ENCODE data around the gene DMP1. TPM values are rescaled to one million over a fixed set of nuclear protein-coding genes. Genes with fewer than 3 reads are reported as not detected.

DMP1 gene, protein sequence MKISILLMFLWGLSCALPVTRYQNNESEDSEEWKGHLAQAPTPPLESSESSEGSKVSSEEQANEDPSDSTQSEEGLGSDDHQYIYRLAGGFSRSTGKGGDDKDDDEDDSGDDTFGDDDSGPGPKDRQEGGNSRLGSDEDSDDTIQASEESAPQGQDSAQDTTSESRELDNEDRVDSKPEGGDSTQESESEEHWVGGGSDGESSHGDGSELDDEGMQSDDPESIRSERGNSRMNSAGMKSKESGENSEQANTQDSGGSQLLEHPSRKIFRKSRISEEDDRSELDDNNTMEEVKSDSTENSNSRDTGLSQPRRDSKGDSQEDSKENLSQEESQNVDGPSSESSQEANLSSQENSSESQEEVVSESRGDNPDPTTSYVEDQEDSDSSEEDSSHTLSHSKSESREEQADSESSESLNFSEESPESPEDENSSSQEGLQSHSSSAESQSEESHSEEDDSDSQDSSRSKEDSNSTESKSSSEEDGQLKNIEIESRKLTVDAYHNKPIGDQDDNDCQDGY
- total RNA-seq, result not detected

DNA sequence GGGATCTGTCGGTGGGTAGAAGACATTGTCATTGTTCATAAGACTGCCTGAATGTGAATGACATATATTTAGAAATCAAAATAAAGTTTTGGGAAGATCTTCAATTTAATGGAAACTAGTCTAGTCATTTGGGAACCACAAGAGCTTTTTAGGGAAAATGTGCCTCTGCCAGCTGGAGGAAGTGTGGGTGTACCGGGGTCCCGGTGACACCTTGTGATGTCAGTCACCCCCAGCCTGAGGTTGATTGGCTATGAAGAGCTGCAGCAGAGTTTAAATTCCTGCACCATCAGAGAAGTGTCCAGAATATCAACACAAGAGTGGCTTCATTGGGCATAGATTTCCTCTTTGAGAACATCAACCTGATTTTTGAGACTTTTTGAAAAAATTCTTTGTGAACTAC is at the start of gene DMP1:
Gene DMP1, plus strand, starts transcription at position 301 of the 400 bp plus-strand sequence. CDS start 6,213 bp downstream, outside the sequence.
- Histone ChIP-seq H3K4me3 (ENCODE audit: low read length) (no peak within 1 kb of the TSS), H3K4me1 (ENCODE audit: insufficient read depth, low read length) (no peaks in the 10 kb centered on the region), H3K27me3 (ENCODE audit: insufficient read depth, low read length) (no peaks in the 10 kb centered on the region), H3K9me3 (ENCODE audit: low read depth, low read length) (no peaks in the 10 kb centered on the region)

DNA sequence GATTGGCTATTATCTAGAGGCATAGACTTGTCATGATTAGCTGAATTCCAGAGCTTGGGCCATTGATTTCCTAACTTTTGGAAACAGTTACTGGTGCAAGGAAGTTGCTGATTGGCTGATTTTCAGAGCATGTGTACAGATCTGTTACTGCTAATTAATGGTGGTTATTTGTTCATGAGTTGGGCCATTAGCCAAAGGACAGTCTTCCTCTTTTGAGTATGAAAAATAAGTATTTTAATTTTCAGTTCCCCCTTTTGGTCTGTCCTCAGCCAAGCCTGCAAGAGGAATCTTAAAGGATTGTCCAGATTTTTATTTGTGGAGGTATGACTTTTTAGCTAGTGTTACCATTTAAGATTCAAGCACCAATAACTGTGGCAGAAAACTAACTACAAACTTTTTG is 48.7 kb upstream of the DMP1 start:
- H3K4me3 ChIP-seq (ENCODE audit: low read length), result no peak overlapping the region
- H3K27me3 ChIP-seq (ENCODE audit: insufficient read depth, low read length), result no peaks in the 10 kb centered on the region
- H3K4me1 ChIP-seq (ENCODE audit: insufficient read depth, low read length), result no peaks in the 10 kb centered on the region
- H3K9me3 ChIP-seq (ENCODE audit: low read depth, low read length), result no peaks in the 10 kb centered on the region

DNA sequence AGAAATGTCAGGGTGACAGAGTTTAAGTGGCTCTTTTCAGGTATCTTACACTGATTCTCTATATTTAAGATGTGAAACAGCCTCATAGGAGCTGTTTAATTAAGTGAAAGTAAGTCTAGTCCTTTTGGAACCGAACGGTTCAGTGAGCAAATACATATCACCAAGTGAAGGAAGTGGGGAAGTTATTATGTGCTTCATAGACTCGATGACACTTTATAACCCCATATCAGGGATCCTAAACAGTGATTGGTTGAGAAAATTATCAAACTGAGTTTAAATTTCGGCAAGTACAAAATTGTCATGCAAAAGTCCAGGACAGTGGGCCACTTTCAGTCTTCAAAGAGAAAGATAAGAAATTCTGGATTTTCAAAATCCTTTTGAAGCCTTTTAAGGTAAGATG is 41.9 kb upstream of the DMP1 start, which contains the start of gene DSPP:
Gene DSPP, plus strand, starts transcription at position 301 of the 400 bp plus-strand sequence. CDS start 2,380 bp downstream, outside the sequence.
- Histone ChIP-seq H3K27me3 (ENCODE audit: insufficient read depth, low read length) (no peaks in the 10 kb centered on the region), H3K4me3 (ENCODE audit: low read length) (no peak within 1 kb of the TSS), H3K4me1 (ENCODE audit: insufficient read depth, low read length) (no peaks in the 10 kb centered on the region), H3K9me3 (ENCODE audit: low read depth, low read length) (no peaks in the 10 kb centered on the region)

DNA sequence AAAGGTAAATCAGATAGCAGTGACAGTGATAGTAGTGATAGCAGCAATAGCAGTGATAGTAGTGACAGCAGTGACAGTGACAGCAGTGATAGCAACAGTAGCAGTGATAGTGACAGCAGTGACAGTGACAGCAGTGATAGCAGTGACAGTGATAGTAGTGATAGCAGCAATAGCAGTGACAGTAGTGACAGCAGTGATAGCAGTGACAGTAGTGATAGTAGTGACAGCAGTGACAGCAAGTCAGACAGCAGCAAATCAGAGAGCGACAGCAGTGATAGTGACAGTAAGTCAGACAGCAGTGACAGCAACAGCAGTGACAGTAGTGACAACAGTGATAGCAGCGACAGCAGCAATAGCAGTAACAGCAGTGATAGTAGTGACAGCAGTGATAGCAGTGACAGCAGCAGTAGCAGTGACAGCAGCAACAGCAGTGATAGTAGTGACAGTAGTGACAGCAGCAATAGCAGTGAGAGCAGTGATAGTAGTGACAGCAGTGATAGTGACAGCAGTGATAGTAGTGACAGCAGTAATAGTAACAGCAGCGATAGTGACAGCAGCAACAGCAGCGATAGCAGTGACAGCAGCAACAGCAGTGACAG is 35.7 kb upstream of the DMP1 start:
- Histone ChIP-seq H3K27me3 (ENCODE audit: insufficient read depth, low read length) (peaks cover 3% of the 10 kb centered on the region), H3K4me3 (ENCODE audit: low read length) (no peak overlapping the region), H3K9me3 (ENCODE audit: low read depth, low read length) (no peaks in the 10 kb centered on the region), H3K4me1 (ENCODE audit: insufficient read depth, low read length) (no peaks in the 10 kb centered on the region)

DNA sequence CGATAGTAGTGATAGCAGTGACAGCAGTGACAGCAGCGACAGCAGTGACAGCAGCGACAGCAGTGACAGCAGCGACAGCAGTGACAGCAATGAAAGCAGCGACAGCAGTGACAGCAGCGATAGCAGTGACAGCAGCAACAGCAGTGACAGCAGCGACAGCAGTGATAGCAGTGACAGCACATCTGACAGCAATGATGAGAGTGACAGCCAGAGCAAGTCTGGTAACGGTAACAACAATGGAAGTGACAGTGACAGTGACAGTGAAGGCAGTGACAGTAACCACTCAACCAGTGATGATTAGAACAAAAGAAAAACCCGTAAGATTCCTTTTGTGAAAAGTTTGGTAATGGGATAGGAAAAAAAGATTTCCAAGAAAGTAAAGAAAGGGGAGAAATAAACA is 33.8 kb upstream of the DMP1 start:
- Histone ChIP-seq H3K4me1 (ENCODE audit: insufficient read depth, low read length) (no peaks in the 10 kb centered on the region), H3K9me3 (ENCODE audit: low read depth, low read length) (no peaks in the 10 kb centered on the region), H3K27me3 (ENCODE audit: insufficient read depth, low read length) (peaks cover 3% of the 10 kb centered on the region), H3K4me3 (ENCODE audit: low read length) (no peak overlapping the region)

DNA sequence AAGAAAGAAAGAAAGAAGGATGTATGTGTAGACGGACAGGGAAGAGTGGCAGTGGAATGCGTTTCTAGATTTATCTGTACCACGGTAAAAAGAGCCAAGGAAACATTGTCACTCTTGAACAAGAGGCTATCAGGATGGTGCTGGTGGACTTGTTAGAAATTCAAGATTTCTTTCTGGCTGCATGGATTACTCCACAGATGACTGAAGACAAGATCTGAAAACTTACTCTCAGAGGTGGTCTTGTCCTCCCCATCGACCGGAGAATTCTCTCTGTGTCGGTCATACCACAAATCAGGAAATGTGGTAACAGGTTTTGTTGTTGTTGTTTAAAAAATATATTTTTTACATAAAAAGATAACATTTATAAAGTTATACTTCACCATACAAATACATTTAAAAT is 30.0 kb upstream of the DMP1 start:
- Histone ChIP-seq H3K27me3 (ENCODE audit: insufficient read depth, low read length) (peaks cover 3% of the 10 kb centered on the region), H3K4me3 (ENCODE audit: low read length) (no peak overlapping the region), H3K9me3 (ENCODE audit: low read depth, low read length) (no peaks in the 10 kb centered on the region), H3K4me1 (ENCODE audit: insufficient read depth, low read length) (no peaks in the 10 kb centered on the region)

DNA sequence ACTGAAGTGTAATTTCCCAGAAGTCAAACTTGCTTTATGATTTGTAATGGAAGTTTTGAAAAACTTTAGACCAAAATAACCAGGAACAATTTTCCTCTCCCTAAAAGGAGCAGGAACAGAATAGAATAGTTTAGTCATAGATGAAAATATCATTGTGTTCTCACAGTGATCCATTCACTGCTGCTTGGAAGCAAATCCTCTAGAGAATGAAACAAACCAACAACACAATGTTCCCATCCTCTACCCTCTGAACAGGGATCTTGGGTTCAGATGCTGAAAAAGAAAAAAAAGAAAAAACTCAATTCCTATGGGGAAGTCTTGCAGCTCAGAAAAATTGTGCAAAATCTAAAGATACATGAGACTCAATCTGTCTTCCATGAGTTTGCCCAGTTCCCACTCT is 29.6 kb upstream of the DMP1 start:
- Histone ChIP-seq H3K27me3 (ENCODE audit: insufficient read depth, low read length) (peaks cover 3% of the 10 kb centered on the region), H3K4me3 (ENCODE audit: low read length) (no peak overlapping the region), H3K9me3 (ENCODE audit: low read depth, low read length) (no peaks in the 10 kb centered on the region), H3K4me1 (ENCODE audit: insufficient read depth, low read length) (no peaks in the 10 kb centered on the region)

DNA sequence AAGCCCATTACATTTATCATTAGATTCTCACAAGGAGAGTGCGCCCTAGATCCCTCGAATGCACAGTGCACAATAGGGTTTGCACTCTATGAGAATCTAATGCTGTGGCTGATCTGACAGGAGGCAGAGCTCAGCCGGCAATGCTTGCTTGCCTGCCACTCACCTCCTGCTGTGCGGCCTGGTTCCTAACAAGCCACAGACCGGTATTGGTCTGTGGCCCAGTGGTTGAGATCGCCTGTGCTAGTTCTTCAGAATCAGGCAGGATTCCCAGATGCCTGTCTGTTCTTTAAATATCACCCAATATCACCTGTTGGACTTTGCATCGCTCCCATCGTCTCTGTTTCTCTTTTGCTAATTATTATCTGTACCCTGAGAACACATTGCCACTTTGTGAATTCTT is 27.8 kb upstream of the DMP1 start:
- peaks cover 3% of the 10 kb centered on the region for H3K27me3 ChIP-seq (ENCODE audit: insufficient read depth, low read length)
- H3K9me3 ChIP-seq (ENCODE audit: low read depth, low read length), result no peaks in the 10 kb centered on the region
- H3K4me3 ChIP-seq (ENCODE audit: low read length), result no peak overlapping the region
- H3K4me1 ChIP-seq (ENCODE audit: insufficient read depth, low read length), result no peaks in the 10 kb centered on the region

DNA sequence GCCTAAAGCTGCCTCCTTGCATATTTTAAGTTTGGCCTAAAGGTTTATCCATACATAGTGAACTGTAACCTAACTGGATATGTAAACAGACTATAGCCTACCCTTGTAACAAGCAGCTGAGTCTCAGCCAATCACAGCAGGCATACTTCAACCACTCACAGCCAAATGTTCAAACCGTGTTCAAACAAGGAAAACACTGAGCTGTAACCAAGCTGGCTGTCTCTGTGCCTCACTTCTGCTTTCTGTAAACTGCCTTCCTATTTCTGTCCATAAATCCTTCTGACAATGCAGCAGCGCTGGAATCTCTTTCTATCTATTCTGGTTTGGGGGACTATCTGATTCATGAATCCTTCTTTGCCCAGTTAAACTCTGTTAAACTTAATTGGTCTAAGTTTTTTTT is 25.4 kb upstream of the DMP1 start:
- Histone ChIP-seq H3K27me3 (ENCODE audit: insufficient read depth, low read length) (no peaks in the 10 kb centered on the region), H3K4me3 (ENCODE audit: low read length) (no peak overlapping the region), H3K9me3 (ENCODE audit: low read depth, low read length) (no peaks in the 10 kb centered on the region), H3K4me1 (ENCODE audit: insufficient read depth, low read length) (no peaks in the 10 kb centered on the region)

DNA sequence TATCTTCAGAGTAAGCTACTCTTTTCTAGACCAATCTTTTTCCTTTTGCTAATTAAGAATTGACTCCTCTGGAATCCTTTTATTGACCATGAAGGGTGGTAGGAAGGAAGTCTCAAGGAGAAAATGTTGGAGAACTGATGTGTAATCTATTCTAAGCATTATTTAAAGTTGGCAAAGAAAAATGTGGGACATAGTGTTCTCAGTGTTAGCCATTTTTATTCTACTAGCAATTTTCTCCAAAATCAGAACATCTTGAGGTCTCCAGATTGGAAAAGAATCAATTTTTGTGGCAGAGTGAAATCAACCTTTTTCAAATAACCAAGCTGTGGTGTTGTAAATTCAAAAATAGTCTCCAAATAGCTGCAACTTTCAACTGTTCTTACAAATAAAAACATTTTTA is 18.4 kb upstream of the DMP1 start:
- Histone ChIP-seq H3K27me3 (ENCODE audit: insufficient read depth, low read length) (no peaks in the 10 kb centered on the region), H3K4me1 (ENCODE audit: insufficient read depth, low read length) (no peaks in the 10 kb centered on the region), H3K4me3 (ENCODE audit: low read length) (no peak overlapping the region), H3K9me3 (ENCODE audit: low read depth, low read length) (no peaks in the 10 kb centered on the region)

DNA sequence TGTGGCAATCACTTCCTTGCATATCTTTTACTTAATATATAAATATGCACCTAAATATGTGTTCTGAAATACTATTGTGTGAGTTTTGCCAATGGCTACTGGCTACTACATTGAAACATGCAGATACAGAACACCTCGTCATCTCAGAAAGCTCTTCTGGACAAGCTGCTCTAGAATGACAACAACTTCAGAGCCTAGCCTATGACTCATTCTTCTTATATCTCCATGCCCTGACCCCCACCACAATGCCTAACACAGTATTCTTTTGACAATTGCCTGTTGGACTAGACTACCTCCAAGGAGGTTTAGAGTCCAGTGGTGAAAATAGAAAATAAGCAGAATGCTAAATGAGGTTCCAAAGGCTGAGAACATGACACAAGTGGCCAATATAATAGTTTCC is 17.6 kb upstream of the DMP1 start:
- no peak overlapping the region for H3K4me3 ChIP-seq (ENCODE audit: low read length)
- H3K27me3 ChIP-seq (ENCODE audit: insufficient read depth, low read length), result no peaks in the 10 kb centered on the region
- no peaks in the 10 kb centered on the region for H3K9me3 ChIP-seq (ENCODE audit: low read depth, low read length)
- no peaks in the 10 kb centered on the region for H3K4me1 ChIP-seq (ENCODE audit: insufficient read depth, low read length)

DNA sequence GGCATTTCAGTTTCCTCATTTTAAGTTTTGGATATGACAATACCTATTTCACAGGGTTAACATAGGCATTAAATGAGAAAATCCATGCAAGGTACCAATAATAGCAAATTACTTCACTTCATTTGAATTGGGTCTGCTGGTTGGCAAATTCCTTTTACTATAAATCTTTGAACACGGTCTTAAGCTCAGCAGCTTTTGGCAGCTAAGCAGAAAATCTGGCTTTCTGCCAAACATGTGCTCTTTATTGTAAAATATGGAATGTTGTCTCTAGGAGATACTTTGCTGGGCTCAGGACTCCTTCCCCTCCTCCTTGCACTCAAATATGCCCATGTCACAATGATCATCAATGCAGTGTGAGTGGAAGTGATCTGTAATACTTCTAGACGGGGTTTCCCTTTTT is 16.8 kb upstream of the DMP1 start:
- no peaks in the 10 kb centered on the region for H3K27me3 ChIP-seq (ENCODE audit: insufficient read depth, low read length)
- H3K4me1 ChIP-seq (ENCODE audit: insufficient read depth, low read length), result no peaks in the 10 kb centered on the region
- no peak overlapping the region for H3K4me3 ChIP-seq (ENCODE audit: low read length)
- H3K9me3 ChIP-seq (ENCODE audit: low read depth, low read length), result no peaks in the 10 kb centered on the region

DNA sequence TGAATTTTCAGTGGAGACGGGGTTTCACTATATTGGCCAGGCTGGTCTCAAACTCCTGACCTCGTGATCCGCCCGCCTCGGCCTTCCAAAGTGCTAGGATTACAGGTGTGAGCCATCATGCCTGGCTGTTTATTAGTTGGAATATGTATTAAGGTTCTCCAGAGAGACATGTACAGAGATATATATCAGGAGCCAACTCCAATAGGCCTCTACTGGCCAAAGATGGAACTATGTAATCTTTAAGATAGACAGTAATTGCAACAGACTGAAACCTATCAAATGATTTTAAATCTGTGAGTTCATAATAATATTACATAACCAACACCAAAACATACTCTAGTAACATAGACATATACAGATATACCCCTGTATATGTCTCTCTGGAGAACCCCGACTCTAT is 5.8 kb upstream of the DMP1 start:
- Histone ChIP-seq H3K4me1 (ENCODE audit: insufficient read depth, low read length) (no peaks in the 10 kb centered on the region), H3K9me3 (ENCODE audit: low read depth, low read length) (no peaks in the 10 kb centered on the region), H3K27me3 (ENCODE audit: insufficient read depth, low read length) (no peaks in the 10 kb centered on the region), H3K4me3 (ENCODE audit: low read length) (no peak overlapping the region)

DNA sequence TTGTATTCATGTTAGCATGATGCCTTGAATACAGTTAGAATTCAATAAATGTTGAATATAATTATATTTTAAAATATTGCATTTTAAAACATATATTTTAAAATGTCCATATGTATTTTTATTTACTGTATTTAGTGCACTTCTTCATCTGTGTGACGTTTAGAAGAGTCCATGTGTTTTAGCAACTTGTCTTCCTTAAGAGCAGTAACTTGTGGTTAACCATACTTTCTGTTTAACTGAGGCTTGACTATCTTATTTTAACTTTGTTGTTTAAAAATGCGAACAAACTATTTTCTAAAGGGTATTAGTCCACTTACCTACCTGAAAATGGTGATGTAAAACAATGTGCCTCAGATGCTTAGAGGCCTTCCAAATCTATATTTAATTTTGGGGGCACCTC is 858 bp downstream of the DMP1 start:
- Histone ChIP-seq H3K4me1 (ENCODE audit: insufficient read depth, low read length) (no peaks in the 10 kb centered on the region), H3K9me3 (ENCODE audit: low read depth, low read length) (no peaks in the 10 kb centered on the region), H3K27me3 (ENCODE audit: insufficient read depth, low read length) (no peaks in the 10 kb centered on the region), H3K4me3 (ENCODE audit: low read length) (no peak overlapping the region)

DNA sequence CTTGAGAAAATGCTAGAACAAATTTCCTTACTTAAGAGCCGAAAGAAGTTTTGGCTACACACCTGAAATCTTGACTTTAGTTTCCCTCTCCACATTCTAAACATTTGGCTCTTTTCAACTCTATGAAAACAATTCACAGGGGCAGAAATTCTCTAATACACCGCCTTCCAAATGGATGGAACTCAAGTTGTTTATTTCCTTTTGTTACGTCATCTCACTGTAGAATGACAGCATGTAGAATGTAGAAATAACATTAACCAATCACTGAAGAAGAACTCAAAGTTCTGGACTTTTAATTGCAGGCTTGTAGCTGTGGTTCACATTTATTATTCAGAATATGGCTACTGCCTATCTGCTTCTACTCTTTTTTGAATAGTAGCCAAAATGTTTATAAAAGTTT is 1.9 kb downstream of the DMP1 start:
- H3K4me3 ChIP-seq (ENCODE audit: low read length), result no peak overlapping the region
- no peaks in the 10 kb centered on the region for H3K4me1 ChIP-seq (ENCODE audit: insufficient read depth, low read length)
- H3K9me3 ChIP-seq (ENCODE audit: low read depth, low read length), result no peaks in the 10 kb centered on the region

More for the DNA sequence above, 1.9 kb downstream of the DMP1 start:
- H3K27me3 ChIP-seq (ENCODE audit: insufficient read depth, low read length), result no peaks in the 10 kb centered on the region
